ENCODE measurements around the gene CDH23.

Gene CDH23

DNA sequence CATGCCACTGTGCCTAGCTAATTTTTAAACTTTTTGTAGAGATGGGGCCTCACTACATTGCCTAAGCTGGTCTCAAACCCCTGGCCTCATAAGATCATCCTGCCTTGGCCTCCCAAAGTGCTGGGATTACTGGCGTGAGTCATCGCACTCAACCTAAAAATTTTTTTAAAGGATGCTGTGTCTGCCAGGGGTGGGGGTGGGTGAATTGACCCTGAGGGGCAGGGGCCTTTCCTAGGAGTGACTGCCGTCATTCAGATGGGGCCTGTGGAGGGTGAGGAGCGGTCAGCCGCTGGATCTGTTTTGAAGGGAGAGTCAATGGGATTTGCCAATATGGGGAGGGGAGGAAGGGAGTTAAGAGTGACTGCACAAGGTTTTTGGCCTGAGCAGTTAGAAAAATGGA is 233.4 kb downstream of the CDH23 start:
- no peak for DNase-seq

DNA sequence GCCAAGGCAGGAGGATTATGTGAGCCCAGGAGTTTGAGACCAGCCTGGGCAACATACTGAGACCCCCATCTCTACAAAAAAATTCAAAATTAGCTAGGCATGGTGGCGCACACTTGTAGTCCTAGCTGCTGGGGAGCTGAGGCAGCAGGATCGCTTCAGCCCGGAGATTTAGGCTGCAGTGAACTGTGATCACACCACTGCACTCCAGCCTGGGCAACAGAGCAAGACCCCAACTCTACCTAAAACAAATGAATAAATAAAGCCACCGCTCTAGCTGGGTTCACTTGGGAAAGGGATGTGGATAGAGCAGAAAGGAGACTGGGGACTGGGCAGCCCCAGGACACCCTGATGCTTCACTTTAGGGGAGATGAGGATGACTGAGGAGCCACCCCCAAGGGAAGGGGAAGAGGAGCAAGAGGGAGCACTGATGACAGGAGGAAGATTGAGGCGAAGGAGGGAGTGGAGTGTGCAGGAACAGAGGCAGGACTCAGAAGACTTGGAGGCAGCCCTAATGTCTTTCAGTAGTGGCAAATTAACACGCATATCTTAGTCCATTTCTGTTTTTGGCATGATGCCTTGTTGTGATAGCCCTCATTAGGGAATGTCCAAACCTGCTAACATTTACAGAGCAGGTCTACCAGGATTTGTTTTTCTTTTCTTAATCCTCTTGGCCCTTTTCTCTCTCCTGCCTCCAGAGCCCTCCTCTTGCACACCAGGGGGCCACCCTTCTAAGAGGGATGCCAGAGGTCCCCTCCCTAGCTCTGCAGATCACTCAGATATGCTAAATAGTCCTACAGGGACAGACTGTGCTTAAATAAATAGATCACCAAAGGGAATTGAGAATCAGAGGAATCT is 234.5 kb downstream of the CDH23 start:
- no peak for DNase-seq

DNA sequence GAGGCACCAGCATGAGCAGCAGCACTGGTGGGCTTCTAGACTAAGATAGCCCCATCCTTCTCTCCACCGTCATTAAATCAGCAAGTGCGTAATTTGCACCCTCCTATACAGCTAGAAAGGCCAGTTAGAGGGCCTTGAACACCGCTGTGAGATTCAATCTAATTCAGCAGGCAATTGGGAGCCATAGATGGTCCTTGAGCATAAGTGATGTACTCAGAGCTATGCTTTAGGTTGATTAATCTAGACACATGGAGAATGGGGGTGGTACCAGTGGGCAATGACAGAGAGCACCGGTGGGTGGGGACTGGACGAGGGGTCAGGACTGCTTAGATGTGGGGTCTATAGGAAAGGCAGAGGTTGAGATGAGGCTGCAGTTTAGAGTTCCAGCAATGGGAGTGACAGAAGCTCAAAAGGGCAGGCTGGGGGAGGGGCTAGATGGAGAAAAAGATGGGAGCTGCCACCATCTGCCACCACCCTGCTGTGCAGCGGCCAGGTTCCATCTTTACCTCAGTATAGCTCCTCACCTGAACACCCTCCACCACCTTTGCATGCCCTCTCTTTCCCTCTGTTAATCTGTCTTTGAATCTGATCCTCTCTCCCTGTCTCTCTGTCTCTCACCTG is 235.6 kb downstream of the CDH23 start:
- no peak for DNase-seq

DNA sequence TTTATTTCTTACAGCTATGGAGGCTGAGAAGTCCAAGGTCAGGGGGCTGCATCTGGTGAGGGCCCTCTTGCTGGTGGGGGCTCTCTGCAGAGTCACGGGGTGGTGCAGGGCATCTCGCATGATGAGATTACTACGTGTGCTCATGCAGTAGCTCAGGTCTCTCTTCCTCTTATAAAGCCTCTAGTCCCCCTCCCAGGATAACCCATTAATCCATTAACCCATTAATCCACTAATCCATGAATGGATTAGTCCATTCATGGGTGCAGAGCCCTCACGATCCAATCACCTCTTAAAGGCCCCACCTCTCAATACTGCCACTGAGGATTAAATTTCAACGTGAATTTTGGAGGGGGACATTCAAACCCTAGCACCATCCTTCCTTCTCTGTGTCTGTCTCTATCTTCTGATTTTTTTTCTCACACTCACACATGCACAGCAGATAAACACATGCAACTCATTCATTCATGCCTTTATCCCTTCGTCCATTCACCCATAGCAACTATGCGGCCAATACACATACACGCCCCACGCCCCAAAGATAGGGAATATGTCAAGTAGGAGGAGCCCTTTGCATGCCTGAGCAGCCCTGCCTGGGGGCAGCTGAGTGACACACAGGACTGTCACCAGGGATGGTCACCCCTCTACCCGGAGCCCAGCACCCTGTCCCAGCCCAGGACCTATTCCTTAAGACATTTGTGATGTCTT is 236.3 kb downstream of the CDH23 start:
- DNase-seq, result no peak

DNA sequence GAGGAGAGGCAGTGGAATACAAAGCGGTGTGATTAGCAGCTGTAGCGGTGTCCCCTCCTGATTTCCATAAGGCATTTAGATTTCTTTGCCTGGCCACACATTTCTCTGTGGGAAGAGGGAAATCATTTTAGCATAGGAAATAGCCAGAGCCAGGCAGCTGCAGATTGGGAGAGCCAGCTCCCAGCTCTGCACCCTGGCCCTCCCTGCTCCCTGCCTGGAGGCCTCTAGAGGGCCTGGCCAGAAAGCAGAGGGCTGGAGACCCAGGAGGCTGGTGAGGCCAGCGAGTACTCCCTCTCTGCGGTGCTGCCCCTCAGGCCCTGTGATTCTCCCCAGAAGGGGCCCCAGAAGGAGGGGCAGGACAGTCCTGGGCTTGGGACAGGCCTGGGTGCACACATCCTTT is 237.2 kb downstream of the CDH23 start:
- no peak for DNase-seq

DNA sequence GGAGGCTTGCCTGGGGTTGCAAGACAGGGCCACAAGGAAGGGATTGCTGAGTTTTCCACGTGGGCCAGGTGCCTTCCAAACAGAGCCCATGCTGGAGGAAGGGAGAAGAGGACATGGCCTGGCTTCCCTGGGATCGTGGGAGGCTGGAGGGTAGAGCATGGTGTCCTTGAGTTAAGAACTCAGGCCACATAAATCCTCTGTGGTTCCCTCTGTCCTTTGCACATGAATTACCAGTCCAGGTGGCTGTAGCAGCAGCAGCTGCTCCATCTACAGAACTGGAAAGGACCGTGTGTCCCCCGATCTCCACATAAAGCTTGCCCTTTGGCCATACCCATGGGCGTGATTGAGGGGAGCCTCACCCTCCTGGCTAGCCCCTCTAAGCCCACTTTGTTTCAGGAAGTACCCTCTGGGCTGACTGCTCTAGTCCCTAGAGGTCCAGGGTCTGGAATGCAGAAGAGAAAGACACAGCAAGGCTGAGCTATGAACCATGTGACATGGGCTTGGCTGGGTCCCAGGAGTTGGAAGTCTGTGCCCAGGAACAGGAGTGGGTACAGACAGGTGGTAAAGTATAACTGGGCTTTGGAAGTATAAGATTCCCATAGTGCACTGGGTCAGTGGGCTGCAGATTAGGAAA is 237.9 kb downstream of the CDH23 start:
- DNase-seq, result no peak

DNA sequence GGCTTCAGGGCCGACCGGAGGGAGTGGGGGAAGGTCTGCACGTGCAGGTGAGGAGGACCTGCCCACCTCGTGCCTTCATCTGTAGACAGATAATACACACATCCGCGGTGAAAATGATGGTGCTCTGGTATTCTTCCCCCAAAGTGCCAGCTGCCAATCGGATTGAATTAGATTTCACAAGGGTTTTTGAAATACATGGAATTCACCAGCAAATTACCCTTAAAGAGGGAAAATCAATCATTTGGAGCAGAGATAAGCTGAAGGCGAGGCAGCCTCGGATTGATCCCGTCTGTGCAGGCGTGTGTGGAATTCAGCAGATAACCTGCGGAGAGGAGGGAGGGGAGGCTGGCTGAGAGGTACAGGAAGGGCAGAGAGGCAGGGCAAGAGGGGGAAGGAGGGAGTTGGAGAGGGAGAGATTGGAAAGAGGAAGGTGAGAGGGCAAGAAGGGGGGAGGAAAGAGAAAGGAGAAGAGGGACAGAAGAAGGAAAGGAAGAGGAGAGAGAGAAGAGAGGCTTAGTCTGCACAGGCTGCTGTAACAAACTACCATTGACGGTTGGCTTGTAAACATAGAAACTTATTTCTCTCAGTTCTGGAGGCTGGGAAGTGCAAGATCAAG is 238.6 kb downstream of the CDH23 start:
- DNase-seq, result no peak

DNA sequence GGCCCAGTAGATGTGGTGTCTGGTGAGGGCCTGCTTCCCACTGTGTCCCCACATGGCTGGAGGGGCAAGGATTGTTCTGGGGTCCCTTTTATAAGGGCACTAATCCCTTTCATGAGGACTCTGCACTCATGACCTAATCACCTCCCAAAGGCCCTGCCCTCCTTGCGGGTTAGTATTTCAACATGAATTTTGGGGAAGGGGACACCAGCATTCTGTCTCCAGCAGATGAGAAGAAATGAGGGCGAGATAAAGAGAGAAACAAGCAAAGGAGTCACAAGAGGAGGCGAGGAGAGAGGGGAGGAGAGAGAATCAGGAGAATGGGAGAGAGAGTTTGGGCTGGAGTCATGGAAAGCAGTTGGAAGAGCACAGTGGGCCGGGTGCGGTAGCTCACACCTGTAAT is 239.1 kb downstream of the CDH23 start:
- no peak for DNase-seq

DNA sequence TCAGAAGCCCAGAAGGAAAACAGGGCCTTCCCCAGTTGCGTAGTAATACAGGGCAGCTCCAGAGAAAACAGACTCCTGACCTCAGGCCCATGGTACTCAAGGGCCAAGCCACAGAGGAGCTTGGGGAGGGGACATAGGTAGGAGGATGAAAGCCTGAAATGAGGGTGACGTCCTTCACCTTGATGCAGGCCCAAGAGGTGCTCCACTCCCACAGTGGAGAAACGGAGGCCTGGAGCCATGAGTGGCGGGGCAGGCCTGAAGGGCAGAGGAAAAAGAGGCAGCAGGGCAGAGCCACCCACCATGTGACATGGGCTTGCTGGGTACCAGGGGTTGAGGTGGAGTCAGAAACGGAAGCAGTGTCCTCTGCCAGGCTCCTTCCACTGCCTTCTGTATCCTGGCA is 239.9 kb downstream of the CDH23 start:
- DNase-seq, result no peak

DNA sequence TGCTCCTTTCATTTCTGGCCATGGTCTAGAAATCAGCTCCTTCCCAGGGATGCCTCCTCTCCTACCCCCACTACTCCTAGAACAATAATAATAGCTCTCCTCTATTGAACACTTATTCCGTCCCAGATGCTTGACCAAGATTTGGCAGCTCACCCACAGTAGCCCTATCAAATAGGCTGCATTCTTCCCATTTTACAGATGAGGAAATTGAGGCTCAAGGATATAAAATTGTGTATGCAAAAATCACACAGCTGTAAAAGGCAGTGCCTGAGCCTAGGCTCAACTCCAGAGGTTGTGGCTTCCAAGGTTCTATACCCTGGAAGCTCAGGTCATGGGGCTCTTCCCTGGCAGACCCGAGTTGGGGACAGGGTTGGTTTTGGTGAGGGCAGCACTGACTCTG is 240.6 kb downstream of the CDH23 start:
- DNase-seq, result no peak

DNA sequence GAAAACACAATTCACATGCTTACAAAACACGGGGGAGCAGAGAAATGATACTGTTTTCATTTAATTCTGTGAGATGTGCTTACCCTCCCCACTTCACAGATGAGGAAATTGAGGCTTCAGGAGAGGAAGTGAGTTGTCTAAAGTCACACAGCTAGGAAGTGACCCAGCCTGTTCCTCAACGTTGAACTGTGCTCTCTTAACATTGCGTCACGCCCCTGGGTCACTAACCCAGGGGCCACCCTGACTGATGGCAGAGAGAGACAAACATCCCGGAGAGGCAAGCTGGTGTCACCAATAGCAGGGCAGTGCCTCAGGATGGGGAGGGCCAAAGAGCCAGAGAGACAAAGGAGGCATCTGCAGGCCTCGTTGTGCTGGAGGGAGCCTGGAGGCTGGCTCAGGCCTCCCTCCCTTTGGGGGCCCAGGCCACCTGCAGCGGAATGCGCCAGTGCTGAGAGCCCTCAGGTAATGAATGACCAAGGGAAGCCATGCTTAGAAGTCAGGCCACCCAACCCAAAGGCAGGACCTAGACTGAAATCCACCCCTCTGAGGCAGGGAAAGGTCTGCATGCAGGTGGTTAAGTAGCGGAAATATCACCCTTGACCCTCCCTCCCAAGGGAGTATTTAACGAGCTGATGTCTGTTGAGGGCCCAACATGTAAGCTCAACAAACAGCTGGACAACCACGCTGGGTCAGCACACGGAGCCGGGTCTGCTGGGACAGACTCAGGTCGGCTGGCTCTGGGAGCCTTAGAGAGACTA is 241.5 kb downstream of the CDH23 start:
- DNase-seq, result no peak

DNA sequence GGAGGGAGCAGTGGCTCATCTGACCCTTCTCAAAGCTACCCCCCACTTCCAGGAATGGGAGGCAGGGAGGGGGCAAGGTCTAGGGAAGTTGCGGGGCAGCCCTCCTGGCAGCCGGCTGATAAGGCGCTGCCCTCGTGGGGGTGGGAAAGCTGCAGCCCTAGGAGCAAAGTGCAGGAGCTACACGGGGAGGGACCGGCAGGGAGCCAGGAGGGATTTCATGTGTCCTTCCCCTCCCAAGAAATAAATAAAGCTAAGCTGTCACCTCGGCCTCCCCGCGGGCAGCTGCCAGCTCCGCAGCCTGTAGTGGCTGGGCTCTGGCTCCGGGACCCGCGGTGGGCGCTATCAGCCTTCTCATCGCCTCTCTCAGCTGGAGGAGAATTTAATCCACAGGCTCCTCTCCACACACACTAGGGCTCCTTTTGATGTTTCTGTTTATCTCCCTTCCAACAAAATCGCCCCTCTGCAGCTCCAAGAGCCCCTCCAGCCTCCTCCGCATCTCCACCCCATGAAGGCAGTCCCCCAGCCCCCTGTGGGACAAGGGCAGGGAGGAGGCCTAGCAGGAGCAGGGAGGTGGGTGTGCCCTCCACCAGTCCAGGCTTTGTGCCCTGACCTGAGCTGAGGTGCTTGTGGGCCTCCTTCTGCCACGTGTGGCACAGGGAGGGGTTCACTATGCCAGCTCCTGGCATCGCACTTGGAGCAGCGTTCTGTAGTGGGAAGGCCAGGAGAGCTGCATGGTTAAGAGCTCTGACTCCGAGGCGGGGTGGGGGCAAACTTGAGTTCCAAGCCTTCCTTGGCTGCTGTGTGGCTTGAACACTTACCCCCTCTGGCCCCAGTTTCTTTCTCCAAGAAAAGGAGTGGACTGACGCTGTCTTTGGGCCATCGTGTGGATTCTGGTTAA is 242.4 kb downstream of the CDH23 start:
- DNase-seq, result no peak

DNA sequence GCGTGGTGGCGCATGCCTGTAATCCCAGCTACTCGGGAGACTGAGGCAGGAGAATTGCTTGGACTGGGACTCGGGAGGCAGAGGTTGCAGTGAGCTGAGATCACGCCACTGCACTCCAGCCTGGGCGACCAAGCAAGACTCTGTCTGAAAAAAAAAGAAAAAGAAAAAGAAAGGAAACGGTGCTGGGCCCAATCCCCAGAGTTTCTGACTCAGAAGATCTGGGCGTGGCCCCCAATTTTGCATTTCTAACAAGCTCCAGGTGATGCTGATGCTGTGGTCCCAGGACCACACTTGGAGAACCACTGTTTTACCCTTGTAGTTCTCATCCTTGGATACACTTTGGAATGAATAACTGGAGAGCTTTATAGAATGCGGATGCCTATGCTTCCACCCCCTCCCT is 243.9 kb downstream of the CDH23 start:
- no peak for DNase-seq

DNA sequence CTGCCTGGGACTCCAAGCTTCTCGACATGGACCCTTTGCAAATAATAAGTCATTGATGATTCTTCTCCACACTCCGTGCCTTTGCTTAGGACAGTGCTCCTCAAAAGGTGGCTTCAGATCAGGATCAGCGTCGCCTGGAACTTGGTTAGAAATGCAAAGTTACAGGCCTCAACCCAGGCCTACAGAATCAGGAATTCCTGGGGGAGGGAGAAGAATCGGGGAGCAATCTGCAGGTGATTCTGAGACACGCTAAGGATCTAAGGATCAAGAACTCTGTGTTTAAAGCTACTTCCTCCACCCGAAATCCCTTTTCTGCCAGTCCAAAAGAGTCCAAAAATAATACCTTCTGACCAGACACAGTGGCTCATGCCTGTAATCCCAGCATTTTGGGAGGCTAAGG is 244.7 kb downstream of the CDH23 start:
- DNase-seq, result no peak

DNA sequence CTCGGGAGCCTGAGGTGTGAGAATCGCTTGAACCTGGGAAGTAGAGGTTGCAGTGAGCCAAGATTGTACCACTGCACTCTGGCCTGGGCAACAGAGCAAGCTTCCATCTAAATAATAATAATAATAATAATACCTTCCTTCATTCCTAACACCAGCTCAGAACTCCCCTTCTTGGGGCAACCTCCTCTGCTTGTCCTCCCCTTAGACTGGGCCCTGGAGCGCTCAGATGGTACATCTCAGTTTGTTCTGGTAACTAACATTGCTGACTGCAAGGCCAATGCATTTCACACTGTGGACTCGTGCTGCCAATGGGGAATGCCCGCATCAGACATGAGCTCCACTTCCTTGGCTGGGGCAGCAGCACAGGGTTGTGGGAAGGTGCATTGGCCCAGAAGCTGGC is 245.3 kb downstream of the CDH23 start:
- no peak for DNase-seq

DNA sequence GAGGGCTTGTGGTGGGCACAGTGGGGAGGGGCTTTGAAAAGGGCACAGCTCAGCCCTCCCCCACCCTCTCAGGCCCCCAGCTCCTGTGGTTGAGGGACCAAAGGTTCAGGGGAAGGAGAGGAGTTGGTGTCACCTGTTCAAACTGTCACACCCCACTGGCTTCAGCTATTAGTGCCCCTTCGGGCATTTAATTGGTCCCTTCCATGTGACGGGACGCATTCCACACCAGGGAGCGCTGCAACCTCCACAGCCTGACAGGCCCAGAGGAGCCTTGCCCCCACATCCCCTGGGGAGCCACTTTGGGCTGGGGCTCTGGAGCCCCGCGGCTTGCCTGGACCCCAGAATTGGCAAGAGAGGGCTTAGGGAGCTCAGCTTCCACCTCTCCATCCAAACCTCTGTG is 247.2 kb downstream of the CDH23 start:
- no peak for DNase-seq

DNA sequence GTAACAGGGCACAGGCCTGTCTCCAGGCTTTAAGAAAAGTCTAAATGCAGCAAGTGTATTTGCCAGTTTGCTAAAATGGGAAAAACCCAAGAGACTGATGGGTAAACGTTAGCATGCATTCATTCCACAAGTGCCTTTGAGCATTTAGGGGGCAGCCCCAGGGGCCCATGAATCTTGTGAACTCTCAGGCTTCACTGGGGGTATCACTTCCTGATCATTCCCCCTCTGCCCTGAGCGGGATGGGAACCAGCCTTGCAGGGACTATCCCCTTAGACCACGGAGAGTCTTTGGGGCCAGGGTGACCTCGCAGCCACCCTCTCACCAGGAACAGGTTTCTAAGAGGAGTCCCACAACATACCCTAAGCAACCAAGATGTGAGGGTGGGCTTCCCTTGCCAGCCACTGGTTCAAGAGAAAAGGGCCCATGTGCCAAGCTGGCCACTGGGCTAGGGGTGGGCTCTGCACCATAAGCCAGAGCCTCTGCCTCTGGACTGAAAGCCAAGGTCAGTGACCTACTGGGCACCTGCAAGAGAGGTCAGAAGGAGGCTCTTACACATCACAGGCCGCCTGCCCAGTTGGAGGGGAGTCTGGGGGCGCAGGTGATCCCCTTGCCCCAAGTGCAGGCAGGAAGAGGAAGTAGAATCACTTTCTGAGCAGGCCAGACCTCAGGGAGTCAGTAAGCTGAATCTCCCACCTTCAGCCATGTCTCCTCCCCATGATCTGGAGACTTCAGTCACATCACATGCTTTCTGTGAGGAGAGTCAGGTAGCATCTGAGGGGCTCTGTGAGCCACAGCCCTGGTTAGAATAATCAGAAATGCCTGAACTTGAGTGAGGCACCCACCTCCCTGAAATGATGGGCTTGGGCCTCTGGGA is 247.8 kb downstream of the CDH23 start:
- no peak for DNase-seq

DNA sequence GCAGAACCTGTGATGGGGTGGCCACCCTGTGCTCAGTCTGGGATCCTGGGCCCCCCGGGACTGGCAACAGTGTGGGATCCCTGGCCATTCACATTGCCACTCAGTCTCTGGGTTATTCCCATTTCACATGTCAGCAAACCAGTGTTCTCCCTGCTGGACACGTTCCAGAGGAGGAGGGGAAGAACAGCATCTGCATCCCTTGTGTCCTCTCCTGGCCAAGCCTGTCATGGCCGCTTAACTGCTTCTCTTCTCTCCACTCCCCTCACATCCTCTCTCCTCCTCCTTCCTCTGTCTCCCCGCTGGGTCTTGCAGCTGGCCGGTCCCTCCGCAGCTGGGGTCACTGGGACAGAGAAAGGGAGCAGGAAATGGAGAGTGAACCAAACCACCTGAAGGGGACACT is 248.5 kb downstream of the CDH23 start:
- DNase-seq, result no peak

DNA sequence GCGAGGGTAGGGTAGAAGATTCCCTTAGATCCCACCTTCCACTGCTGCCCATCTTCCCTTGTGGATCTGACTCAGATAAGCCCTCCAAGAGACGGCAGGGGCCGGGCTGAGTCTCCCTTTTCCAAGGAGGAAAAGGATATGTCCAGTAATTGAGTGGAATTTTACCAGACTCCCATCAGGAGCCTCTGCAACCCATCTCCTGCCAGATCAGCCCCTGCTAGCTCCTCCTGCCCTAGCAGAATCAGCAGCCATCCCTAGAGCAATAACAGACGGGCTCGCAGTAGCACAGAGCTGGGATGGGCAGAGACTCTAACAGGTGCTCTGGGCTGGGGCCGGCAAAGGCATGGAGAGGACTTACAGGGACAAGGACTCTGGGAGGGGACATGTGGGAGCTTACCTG is 249.3 kb downstream of the CDH23 start:
- DNase-seq, result no peak

DNA sequence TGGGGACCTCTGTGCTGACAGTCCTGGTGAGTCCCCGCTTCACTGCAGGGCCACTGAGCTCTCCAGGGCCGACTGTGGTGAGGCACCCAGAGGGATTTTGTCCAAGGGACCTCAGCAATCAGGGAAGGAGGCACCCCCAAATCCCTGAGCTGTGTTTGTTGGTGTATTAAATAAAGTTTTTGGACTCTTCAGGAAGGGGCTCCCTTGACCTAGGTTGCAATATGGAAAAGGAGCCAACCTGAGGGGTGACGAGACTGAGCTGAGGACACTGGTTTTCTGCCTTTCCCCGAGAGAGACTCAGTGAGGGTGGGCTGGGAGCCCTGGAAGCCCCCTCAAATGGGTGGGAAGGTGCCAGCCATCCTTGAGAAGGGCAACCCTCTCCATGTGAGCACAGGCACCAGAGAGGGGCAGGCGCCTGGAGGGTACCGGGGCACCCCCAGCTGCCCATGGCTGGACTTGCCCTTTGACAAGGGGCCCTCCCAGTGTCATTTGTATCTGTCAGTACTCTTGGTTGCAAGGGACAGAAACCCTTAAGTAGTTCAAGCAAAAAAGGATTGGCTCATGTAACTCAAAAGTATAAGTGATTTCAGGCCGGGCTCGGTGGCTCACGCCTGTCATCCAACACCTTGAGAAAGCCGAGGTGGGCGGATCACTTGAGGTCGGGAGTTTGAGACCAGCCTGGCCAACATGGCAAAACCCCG is 250.0 kb downstream of the CDH23 start:
- no peak for DNase-seq

Data from stimulated activated CD4-positive, alpha-beta T cell treated with anti-CD3 and anti-CD28 coated beads, Interleukin-12 subunit alpha, Interleukin-12 subunit beta, amount 100 ng/mL, for 4 hours (primary cell).